GM12874 (cell line): ENCODE data around the gene LMTK3.

Source experiments
- TF ChIP-seq, protein P1 (sequence below): IDR thresholded peaks from 2 replicates; pipeline ENCODE4 v1.5.1; 2011; ENCODE audit warnings: low read depth, mild to moderate bottlenecking, control low read depth, low read length, moderate library complexity; ENCODE audit not compliant: insufficient read depth

Gene LMTK3

DNA sequence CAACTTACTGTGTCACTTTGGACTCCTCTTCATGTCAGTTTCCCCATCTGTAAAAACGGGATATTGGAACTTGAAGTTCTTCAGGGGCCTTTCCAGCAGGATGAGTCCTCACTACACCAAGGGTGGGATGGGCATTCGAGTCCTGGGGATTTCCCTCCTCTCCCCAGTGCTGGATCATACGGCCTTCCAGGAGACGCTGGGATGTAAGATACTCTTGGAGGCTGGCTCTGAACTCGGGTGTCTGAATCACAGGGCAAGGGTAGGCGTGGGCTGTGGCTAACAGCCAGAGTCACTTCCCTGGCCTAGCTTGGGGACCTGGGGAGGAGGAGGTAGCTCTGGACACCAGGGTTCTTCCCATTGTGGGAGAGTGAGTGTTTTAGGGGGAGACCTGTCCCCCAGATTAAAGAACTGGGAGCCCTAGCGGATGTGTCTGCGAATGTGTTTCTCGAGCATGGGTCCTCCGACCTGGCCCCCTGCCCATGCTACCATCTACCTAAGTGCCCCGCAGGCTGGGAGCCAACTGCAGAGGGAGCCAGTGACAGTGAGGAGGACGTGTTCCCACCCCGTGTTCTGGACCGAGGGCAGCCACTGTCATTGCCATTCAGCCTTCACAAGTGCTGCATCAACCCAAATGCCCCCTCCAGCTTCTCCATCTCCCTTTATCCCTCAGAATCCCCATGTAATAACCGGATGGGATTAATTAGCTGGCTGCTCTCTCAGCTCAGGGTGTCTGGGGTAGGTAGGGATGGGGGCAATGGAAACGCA, 44.9 kb downstream of the LMTK3 start:
- TF ChIP-seq, protein P1, sequence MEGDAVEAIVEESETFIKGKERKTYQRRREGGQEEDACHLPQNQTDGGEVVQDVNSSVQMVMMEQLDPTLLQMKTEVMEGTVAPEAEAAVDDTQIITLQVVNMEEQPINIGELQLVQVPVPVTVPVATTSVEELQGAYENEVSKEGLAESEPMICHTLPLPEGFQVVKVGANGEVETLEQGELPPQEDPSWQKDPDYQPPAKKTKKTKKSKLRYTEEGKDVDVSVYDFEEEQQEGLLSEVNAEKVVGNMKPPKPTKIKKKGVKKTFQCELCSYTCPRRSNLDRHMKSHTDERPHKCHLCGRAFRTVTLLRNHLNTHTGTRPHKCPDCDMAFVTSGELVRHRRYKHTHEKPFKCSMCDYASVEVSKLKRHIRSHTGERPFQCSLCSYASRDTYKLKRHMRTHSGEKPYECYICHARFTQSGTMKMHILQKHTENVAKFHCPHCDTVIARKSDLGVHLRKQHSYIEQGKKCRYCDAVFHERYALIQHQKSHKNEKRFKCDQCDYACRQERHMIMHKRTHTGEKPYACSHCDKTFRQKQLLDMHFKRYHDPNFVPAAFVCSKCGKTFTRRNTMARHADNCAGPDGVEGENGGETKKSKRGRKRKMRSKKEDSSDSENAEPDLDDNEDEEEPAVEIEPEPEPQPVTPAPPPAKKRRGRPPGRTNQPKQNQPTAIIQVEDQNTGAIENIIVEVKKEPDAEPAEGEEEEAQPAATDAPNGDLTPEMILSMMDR = no peak

DNA sequence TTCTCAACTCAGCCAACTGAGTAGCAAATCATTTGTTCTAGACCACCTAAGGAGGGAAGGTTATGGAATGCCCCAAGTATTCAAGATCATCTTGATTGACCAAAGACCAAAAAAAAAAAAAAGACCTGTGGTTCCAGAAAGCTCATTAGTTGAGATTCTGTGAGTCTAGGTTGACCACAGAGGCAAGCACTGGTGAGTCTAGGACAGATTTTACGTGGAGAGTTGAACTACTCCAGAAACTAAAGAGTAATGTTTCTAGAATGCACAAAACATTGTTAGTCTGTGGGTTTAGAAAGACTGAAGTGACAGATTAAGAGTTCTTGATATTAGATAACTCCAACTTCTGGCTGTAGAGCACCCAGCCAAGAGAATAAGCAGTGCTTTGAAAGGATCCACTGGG, 46.4 kb downstream of the LMTK3 start:
- TF ChIP-seq, protein P1 = no peak

DNA sequence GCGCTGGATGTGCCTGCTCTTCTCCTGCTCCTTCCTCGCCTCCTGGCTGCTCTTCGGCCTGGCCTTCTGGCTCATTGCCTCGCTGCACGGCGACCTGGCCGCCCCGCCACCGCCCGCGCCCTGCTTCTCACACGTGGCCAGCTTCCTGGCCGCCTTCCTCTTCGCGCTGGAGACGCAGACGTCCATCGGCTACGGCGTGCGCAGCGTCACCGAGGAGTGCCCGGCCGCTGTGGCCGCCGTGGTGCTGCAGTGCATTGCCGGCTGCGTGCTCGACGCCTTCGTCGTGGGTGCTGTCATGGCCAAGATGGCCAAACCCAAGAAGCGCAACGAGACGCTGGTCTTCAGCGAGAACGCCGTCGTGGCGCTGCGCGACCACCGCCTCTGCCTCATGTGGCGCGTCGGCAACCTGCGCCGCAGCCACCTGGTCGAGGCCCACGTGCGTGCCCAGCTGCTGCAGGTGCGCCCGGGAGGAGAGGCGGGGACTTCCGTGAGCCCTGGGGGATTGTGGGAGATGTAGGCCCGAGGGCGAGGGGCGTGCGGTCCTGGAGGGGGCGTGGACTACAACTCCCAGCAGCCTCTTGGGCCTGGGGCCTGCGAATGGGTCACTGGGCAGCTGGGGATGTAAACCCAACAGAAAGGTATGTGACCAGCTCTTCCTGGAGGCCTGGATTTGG, 49.5 kb downstream of the LMTK3 start:
- TF ChIP-seq, protein P1 = no peak

DNA sequence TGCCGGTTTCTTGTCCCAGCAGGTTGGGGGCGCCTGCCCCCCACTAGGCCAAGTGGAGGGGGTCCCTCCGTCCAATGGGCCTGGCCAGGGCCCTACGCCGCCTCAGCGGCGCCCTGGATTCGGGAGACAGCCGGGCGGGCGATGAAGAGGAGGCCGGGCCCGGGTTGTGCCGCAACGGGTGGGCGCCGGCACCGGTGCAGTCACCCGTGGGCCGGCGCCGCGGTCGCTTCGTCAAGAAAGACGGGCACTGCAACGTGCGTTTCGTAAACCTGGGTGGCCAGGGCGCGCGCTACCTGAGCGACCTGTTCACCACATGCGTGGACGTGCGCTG, 50.0 kb downstream of the LMTK3 start:
- TF ChIP-seq, protein P1 = no peak

DNA sequence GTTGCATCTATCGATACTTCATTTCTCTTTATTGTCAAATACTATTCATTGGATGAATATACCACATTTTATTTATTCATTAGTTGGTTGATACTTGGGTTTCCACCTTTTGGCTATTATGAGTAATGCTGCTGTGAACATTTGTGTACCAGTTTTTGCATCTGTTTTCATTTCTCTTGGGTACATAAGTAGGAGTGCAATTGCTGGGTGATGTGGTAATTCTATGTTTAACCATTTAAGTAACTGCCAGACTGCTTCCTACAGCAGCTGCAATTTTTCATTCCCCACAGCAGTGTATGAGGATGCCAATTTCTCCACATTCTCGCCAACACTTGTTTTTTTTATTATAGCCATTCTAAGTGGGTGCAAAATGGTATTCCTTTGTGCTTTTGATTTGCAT, 53.6 kb downstream of the LMTK3 start:
- TF ChIP-seq, protein P1 = no peak

DNA sequence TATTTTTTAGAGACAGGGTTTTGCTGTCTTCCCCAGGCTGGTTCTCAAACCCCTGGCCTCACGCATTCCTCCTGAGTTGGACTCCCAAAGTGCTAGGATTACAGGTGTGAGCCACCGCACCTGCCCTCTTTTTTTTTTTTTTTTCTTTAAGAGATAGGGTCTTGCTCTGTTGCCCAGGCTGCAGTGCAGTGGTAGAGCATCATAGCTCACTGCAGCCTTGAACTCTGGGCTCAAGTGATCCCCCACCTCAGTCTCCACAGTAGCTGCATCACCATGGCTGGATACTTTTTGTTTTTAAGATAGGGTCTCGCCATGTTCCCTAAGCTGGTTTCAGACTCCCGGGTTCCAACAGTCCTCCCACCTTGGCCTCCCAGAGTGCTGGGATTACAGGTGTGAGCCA, 54.8 kb downstream of the LMTK3 start:
- TF ChIP-seq, protein P1 = no peak

DNA sequence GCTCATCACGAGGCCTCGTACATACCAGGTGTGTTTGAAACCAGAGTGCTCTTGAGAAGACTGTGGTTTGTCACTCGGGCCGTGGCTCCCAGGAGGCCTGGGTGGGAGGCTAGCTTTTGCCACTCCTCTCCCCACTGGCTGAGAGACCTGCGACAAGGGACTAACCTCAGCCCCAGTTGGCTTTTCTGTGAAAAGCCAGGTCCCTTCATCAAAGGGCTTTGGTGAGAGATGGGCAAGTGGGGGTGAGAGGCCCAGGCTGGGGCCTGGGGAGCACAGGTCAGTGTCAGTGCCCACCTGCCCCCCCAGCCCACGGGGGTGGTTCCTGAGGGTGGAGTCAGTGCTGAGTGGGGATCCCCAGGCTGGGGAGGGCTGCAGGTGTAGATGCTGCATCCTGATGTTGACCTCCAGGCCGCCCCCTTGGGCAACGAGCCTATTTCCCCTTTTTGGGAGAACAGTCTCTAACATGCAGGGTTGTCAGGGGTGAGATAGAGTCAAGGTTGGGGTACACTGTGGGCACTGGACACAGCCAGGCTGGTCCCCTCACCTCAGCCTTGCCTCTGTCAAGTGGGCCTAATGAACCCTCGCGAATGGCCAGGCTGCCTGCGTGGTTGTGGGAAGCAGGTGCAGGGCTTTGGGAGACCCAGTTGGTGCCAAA, 55.6 kb downstream of the LMTK3 start:
- TF ChIP-seq, protein P1 = no peak
